T-cell (primary cell): ENCODE measurements around the gene HPCAL1. TPM values are rescaled to one million over a fixed set of nuclear protein-coding genes. Genes with fewer than 3 reads are reported as not detected.

Source experiments
- ATAC-seq, 4 experiments: fragments of 200-7000 bp in 3 of 4; fragments of 150-1000 bp in 1 of 4; cut with Tn5 transposase; replicated peaks in 1 of 4; 1 replicate in 3 of 4; 2 replicates in 1 of 4; pipeline ENCODE4 v1.10.0; 2021; ENCODE audit warnings: moderate library complexity in 3 of 4, mild to moderate bottlenecking in 2 of 4, moderate number of reproducible peaks in 1 of 4
- CTCF ChIA-PET, 2 donors: fragments of 300-600 bp; sonication (Branson Sonifier 250); formaldehyde crosslinking; loops; one replicate each; lab custom pipeline; 2022; ENCODE audit warnings: antibody characterized with exemption in 2 of 2; lab: Charles Lee
- POLR2A ChIA-PET, 2 donors: fragments of 300-600 bp; sonication (Branson Sonifier 250); formaldehyde crosslinking; loops; one replicate each; lab custom pipeline; 2022; ENCODE audit warnings: antibody characterized with exemption in 2 of 2; lab: Charles Lee
- DNase-seq, 35 experiments: peaks; one replicate each; pipeline versions ENCODE4 v3.0.0 to v3.0.0-alpha.2; 2013 to 2023
- H3K27ac ChIP-seq: one replicate; pipeline ENCODE4 v1.5.1; 2013; ENCODE audit warnings: low read length
- H3K27me3 ChIP-seq, 2 experiments: replicated peaks in 1 of 2; 1 replicate in 1 of 2; 2 replicates in 1 of 2; pipeline versions ENCODE4 v1.6.1 to v1.7.0; 2013; ENCODE audit warnings: low read length in 1 of 2, mixed read lengths in 1 of 2; ENCODE audit not compliant: control insufficient read depth in 2 of 2, insufficient read depth in 2 of 2; ENCODE audit errors: extremely low read depth in 1 of 2
- H3K36me3 ChIP-seq, 2 donors: 1 replicate in 1 of 2; 2 replicates in 1 of 2; pipeline versions ENCODE4 v1.6.1 to v1.7.0; 2013; ENCODE audit warnings: low read length in 1 of 2; ENCODE audit not compliant: control insufficient read depth in 2 of 2, insufficient read depth in 1 of 2; ENCODE audit errors: extremely low read depth in 1 of 2
- H3K4me1 ChIP-seq, 2 experiments: 1 replicate in 1 of 2; 2 replicates in 1 of 2; pipeline versions ENCODE4 v1.6.1 to v1.7.0; 2013; ENCODE audit warnings: low read length in 2 of 2, mixed read lengths in 1 of 2; ENCODE audit not compliant: insufficient read depth in 2 of 2, control insufficient read depth in 1 of 2; ENCODE audit errors: extremely low read depth in 1 of 2
- H3K4me3 ChIP-seq, 2 donors: 1 replicate in 1 of 2; 2 replicates in 1 of 2; pipeline versions ENCODE4 v1.5.1 to v1.7.0; 2013; ENCODE audit warnings: mild to moderate bottlenecking in 2 of 2, low read length in 1 of 2, moderate library complexity in 1 of 2; ENCODE audit not compliant: control insufficient read depth in 1 of 2; ENCODE audit errors: extremely low read depth in 1 of 2
- H3K9me3 ChIP-seq: 2 replicates; pipeline ENCODE4 v1.7.0; 2013
- H3K27ac Mint-ChIP-seq, 2 donors: one replicate each; pipeline ENCODE4 v1.8.0; 2020 to 2021; ENCODE audit warnings: mild to moderate bottlenecking in 2 of 2, mixed read lengths in 2 of 2
- H3K27me3 Mint-ChIP-seq, 2 donors: one replicate each; pipeline ENCODE4 v1.8.0; 2021 to 2022; ENCODE audit warnings: mixed read lengths in 2 of 2
- H3K36me3 Mint-ChIP-seq: one replicate; pipeline ENCODE4 v1.8.0; 2021; ENCODE audit warnings: mixed read lengths
- H3K4me1 Mint-ChIP-seq, 3 donors: one replicate each; pipeline ENCODE4 v1.8.0; 2020 to 2022; ENCODE audit warnings: mixed read lengths in 3 of 3, mild to moderate bottlenecking in 1 of 3
- H3K4me3 Mint-ChIP-seq, 3 donors: one replicate each; pipeline ENCODE4 v1.8.0; 2020 to 2022; ENCODE audit warnings: mild to moderate bottlenecking in 3 of 3, mixed read lengths in 3 of 3, moderate library complexity in 3 of 3
- H3K9me3 Mint-ChIP-seq, 3 donors: one replicate each; pipeline ENCODE4 v1.8.0; 2020 to 2022; ENCODE audit warnings: mixed read lengths in 3 of 3
- WGBS: methylation state at CpG from one replicate; pipeline ENCODE4 v1.1.5; 2013; ENCODE audit warnings: missing lambda C conversion rate; ENCODE audit not compliant: insufficient coverage; 5-methylcytosine and 5-hydroxymethylcytosine counted together
- total RNA-seq, 35 experiments: library from RNA in 6 of 35; stranded (reverse) in 6 of 35; fragments of 120-200 nt in 1 of 35; gene quantifications; one replicate each; pipeline versions ENCODE4 v1.2.1 to v1.2.4 and lab custom pipeline; 2013 to 2026

Gene HPCAL1
- total RNA-seq, 5 donors from 2014 or later (not counting 1 experiment from before 2014, with no cell fraction given), result 39.5 to 87.3 (median 83.2) TPM

- WGBS, result 98% methylated on average over 14 of the region's 16 CpGs
- POLR2A ChIA-PET, result interaction anchor here in 1 of 2 donors (0.9 kb wide), 1 partner anchor 15 kb away, joined by 3 read pairs; no protein-coding TSS in a partner anchor
- Mint-ChIP-seq H3K36me3 (peaks cover 21% of the 10 kb centered on the region), H3K4me3 (no peak overlapping the region), H3K4me1 (peaks cover 51 to 59% (median 55%) of the 10 kb centered on the region in 3 donors), H3K27me3 (no peaks in the 10 kb centered on the region), H3K9me3 (no peaks in the 10 kb centered on the region), H3K27ac (peak overlapping the region; percentile 40 to 43)
- H3K27ac ChIP-seq, result no peak overlapping the region
- H3K27me3 ChIP-seq, result no peaks in the 10 kb centered on the region
- peak in 1 of 4 experiments; percentile 22 for ATAC-seq
- H3K4me3 ChIP-seq, result no peak overlapping the region
- CTCF ChIA-PET, result no interaction called here
- H3K36me3 ChIP-seq, result peaks cover 3 to 4% of the 10 kb centered on the region in 2 donors
- no peaks in the 10 kb centered on the region for H3K9me3 ChIP-seq
- H3K4me1 ChIP-seq, result peaks cover 8 to 54% of the 10 kb centered on the region in 2 experiments
- DNase-seq, result no peak
Observed at GRCh38 chr2:10397297-10397875, 94.7 kb downstream of the HPCAL1 start.

- Mint-ChIP-seq H3K27ac (peak overlapping the region; percentile 32 to 40), H3K9me3 (no peaks in the 10 kb centered on the region), H3K4me1 (peaks cover 51 to 56% (median 54%) of the 10 kb centered on the region in 3 donors), H3K4me3 (no peak overlapping the region), H3K27me3 (no peaks in the 10 kb centered on the region), H3K36me3 (peaks cover 21% of the 10 kb centered on the region)
- Histone ChIP-seq H3K27ac (no peak overlapping the region), H3K9me3 (no peaks in the 10 kb centered on the region), H3K4me3 (no peak overlapping the region), H3K4me1 (peaks cover 8 to 51% of the 10 kb centered on the region in 2 experiments), H3K36me3 (peaks cover 3 to 4% of the 10 kb centered on the region in 2 donors), H3K27me3 (no peaks in the 10 kb centered on the region)
- CTCF ChIA-PET, result no interaction called here
- WGBS, result 80% methylated on average over 1 of the region's 4 CpGs
- DNase-seq (no peak), ATAC-seq (no peak)
- POLR2A ChIA-PET, result interaction anchor here in 1 of 2 donors (0.9 kb wide), 1 partner anchor 15 kb away, joined by 3 read pairs; no protein-coding TSS in a partner anchor
Observed at GRCh38 chr2:10397878-10398277, 95.2 kb downstream of the HPCAL1 start.

DNA sequence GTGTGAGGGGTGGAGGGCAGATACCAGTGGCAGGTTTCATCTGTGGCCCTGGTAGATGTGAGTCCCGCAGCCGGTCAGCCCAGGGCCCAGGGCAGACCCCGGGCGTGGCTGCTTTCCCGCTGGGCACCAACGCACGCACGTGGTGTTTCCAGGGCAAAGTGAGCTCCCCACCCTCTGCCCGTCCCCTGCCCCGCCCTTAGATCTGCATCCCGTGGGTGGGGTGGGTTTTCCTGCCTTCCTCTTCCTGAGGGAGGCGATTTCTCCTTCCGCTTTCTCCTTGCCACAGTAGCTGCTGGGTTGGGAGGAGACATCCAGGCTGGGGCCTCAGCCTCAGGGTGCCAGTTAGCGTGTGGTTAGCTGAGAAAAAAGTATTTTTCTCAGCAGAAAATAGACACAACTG lies 95.8 kb downstream of the HPCAL1 start:
- POLR2A ChIA-PET, result no interaction called here
- H3K27me3 Mint-ChIP-seq, result no peaks in the 10 kb centered on the region
- H3K4me3 ChIP-seq, result no peak overlapping the region
- H3K27me3 ChIP-seq, result no peaks in the 10 kb centered on the region
- 87% methylated on average over 7 of the region's 14 CpGs for WGBS
- CTCF ChIA-PET, result no interaction called here
- peak overlapping the region; percentile 48 to 71 for H3K27ac Mint-ChIP-seq
- no peaks in the 10 kb centered on the region for H3K9me3 ChIP-seq
- peaks cover 8 to 46% of the 10 kb centered on the region in 2 experiments for H3K4me1 ChIP-seq
- no peak overlapping the region for H3K27ac ChIP-seq
- DNase-seq, result no peak
- peaks cover 21% of the 10 kb centered on the region for H3K36me3 Mint-ChIP-seq
- H3K4me3 Mint-ChIP-seq, result peak overlapping the region in 1 of 3 donors; percentile 22
- no peak for ATAC-seq
- no peaks in the 10 kb centered on the region for H3K9me3 Mint-ChIP-seq
- H3K4me1 Mint-ChIP-seq, result peaks cover 48 to 53% (median 50%) of the 10 kb centered on the region in 3 donors
- peaks cover 3 to 4% of the 10 kb centered on the region in 2 donors for H3K36me3 ChIP-seq

DNA sequence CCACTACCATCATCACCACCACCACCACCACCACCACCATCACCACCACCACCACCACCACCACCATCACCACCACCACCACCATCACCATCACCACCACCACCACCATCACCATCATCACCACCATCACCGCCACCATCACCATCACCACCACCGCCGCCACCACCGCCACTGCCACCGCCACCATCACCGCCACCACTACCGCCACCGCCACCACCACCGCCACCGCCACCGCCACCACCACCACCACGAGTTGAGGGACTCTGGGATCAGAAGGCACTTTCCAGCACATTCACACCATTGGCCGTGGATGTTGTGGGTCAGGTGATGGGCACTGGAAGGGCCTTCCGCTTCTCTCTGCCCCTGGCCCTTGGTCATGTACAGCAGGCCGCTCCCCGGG lies 96.7 kb downstream of the HPCAL1 start:
- peaks cover 3 to 4% of the 10 kb centered on the region in 2 donors for H3K36me3 ChIP-seq
- no peak for ATAC-seq
- no peaks in the 10 kb centered on the region for H3K9me3 Mint-ChIP-seq
- ChIA-PET CTCF (interaction anchor here in 1 of 2 donors (0.9 kb wide), 1 partner anchor 10 kb away, joined by 4 read pairs; no protein-coding TSS in a partner anchor), POLR2A (no interaction called here)
- peaks cover 47 to 54% (median 51%) of the 10 kb centered on the region in 3 donors for H3K4me1 Mint-ChIP-seq
- H3K27ac ChIP-seq, result no peak overlapping the region
- no peaks in the 10 kb centered on the region for H3K9me3 ChIP-seq
- no peak for DNase-seq
- no peaks in the 10 kb centered on the region for H3K27me3 Mint-ChIP-seq
- H3K4me1 ChIP-seq, result peaks cover 8 to 44% of the 10 kb centered on the region in 2 experiments
- H3K27ac Mint-ChIP-seq, result peak overlapping the region in 1 of 2 donors; percentile 88
- H3K4me3 Mint-ChIP-seq, result peak overlapping the region in 1 of 3 donors; percentile 60
- peaks cover 25% of the 10 kb centered on the region for H3K36me3 Mint-ChIP-seq
- 80% methylated on average over 4 of the region's 16 CpGs for WGBS
- no peaks in the 10 kb centered on the region for H3K27me3 ChIP-seq
- H3K4me3 ChIP-seq, result no peak overlapping the region

GRCh38 chr2:10400002-10400401 lies 97.3 kb downstream of the HPCAL1 start:
- Histone ChIP-seq H3K9me3 (no peaks in the 10 kb centered on the region), H3K4me1 (peaks cover 8 to 47% of the 10 kb centered on the region in 2 experiments), H3K27ac (peak overlapping the region; percentile 27), H3K27me3 (no peaks in the 10 kb centered on the region), H3K36me3 (peaks cover 3 to 7% of the 10 kb centered on the region in 2 donors), H3K4me3 (no peak overlapping the region)
- Mint-ChIP-seq H3K9me3 (no peaks in the 10 kb centered on the region), H3K36me3 (peaks cover 25% of the 10 kb centered on the region), H3K27ac (peak overlapping the region; percentile 88 to 96), H3K4me1 (peaks cover 45 to 51% (median 50%) of the 10 kb centered on the region in 3 donors), H3K27me3 (no peaks in the 10 kb centered on the region), H3K4me3 (peak overlapping the region in 1 of 3 donors; percentile 60)
- CTCF ChIA-PET, result interaction anchor here in 1 of 2 donors (0.9 kb wide), 1 partner anchor 9 kb away, joined by 4 read pairs; no protein-coding TSS in a partner anchor
- ATAC-seq (no peak), DNase-seq (no peak)
- WGBS, result 90% methylated on average over 12 of the region's 14 CpGs
- POLR2A ChIA-PET, result no interaction called here

GRCh38 chr2:10400568-10400977 lies 97.9 kb downstream of the HPCAL1 start:
- peak in 6 of 35 experiments; percentile 14 to 38 (median 20) for DNase-seq
- Histone ChIP-seq H3K4me3 (no peak overlapping the region), H3K27ac (peak overlapping the region; percentile 27), H3K27me3 (no peaks in the 10 kb centered on the region), H3K4me1 (peaks cover 8 to 52% of the 10 kb centered on the region in 2 experiments), H3K9me3 (no peaks in the 10 kb centered on the region), H3K36me3 (peaks cover 3 to 7% of the 10 kb centered on the region in 2 donors)
- ATAC-seq, result peak in 3 of 4 experiments; percentile 18 to 42 (median 26)
- H3K27ac Mint-ChIP-seq, result peak overlapping the region; percentile 88 to 96
- peak overlapping the region in 1 of 3 donors; percentile 60 for H3K4me3 Mint-ChIP-seq
- ChIA-PET CTCF (no interaction called here), POLR2A (interaction anchor here in 1 of 2 donors (0.6 kb wide), 1 partner anchor 84 kb away, joined by 3 read pairs; no protein-coding TSS in a partner anchor)
- 78% methylated on average over 8 of the region's 11 CpGs for WGBS
- H3K27me3 Mint-ChIP-seq, result no peaks in the 10 kb centered on the region
- no peaks in the 10 kb centered on the region for H3K9me3 Mint-ChIP-seq
- peaks cover 25% of the 10 kb centered on the region for H3K36me3 Mint-ChIP-seq
- H3K4me1 Mint-ChIP-seq, result peaks cover 42 to 46% (median 45%) of the 10 kb centered on the region in 3 donors
